Stomach (tissue), 4 donors: ENCODE measurements around the gene TMEFF2.

Experiments used
- CTCF ChIP-seq, 7 experiments: fragments of 450-650 bp in 4 of 7; fragments of 200-600 bp in 3 of 7; sonication (generic) in 3 of 7; IDR thresholded peaks; one replicate each; pipeline ENCODE4 v1.5.1; 2016 to 2019; ENCODE audit warnings: antibody characterized with exemption in 7 of 7, control low read depth in 2 of 7, mild to moderate bottlenecking in 1 of 7
- EP300 ChIP-seq: sonication (generic); formaldehyde crosslinking; IDR thresholded peaks from one replicate; pipeline ENCODE4 v1.6.1; 2017; ENCODE audit warnings: antibody characterized with exemption
- POLR2AphosphoS5 ChIP-seq, 3 donors: sonication (generic); formaldehyde crosslinking; IDR thresholded peaks; one replicate each; pipeline ENCODE4 v1.6.1; 2016; ENCODE audit warnings: antibody characterized with exemption in 3 of 3

- TF ChIP-seq CTCF (IDR thresholded peaks at IDR 0.05) (no peak), POLR2AphosphoS5 (IDR thresholded peaks at IDR 0.05) (no peak), EP300 (no peak)
These were observed 21.6 kb upstream of the TMEFF2 start for GRCh38 chr2:192216336-192216735.
